Islet of Langerhans (tissue), 1 donor: ENCODE results near the gene CELF5.
"Not testable (repeated sequence)": the region's sequence is repeated elsewhere in the genome, so short reads cannot be mapped to it uniquely, and the experiment has no call there.

Source experiments
- FAIRE-seq: peaks from one replicate; lab custom pipeline; 2011; peaks lifted over from hg19 to GRCh38; lab: Jason Lieb, UNC

Gene CELF5

GRCh38 chr19:3208317-3209207 lies 15.9 kb upstream of the CELF5 start:
- no peak for FAIRE-seq

- no peak for FAIRE-seq
These were observed 14.0 kb upstream of the CELF5 start for GRCh38 chr19:3210347-3211017.

GRCh38 chr19:3211191-3211590 lies 13.3 kb upstream of the CELF5 start:
- no peak for FAIRE-seq

- no peak for FAIRE-seq
These were observed 11.3 kb upstream of the CELF5 start for GRCh38 chr19:3213159-3213558.

GRCh38 chr19:3216874-3217273 lies 7.6 kb upstream of the CELF5 start:
- FAIRE-seq: no peak

- FAIRE-seq: no peak
These were observed 3.9 kb upstream of the CELF5 start for GRCh38 chr19:3220576-3220975.

- not testable (repeated sequence) for FAIRE-seq
These were observed 2.9 kb upstream of the CELF5 start for GRCh38 chr19:3221576-3221975.

GRCh38 chr19:3222709-3223108 lies 1.8 kb upstream of the CELF5 start:
- FAIRE-seq: no peak

- FAIRE-seq: no peak
These were observed 666 bp downstream of the CELF5 start for GRCh38 chr19:3225169-3225485.

- no peak for FAIRE-seq
These were observed 1.2 kb downstream of the CELF5 start for GRCh38 chr19:3225677-3226093.

GRCh38 chr19:3227054-3227626 lies 2.7 kb downstream of the CELF5 start:
- FAIRE-seq: no peak

GRCh38 chr19:3229346-3229743 lies 4.9 kb downstream of the CELF5 start:
- no peak for FAIRE-seq

GRCh38 chr19:3229888-3230496 lies 5.5 kb downstream of the CELF5 start:
- FAIRE-seq: no peak

- no peak for FAIRE-seq
These were observed 6.8 kb downstream of the CELF5 start for GRCh38 chr19:3231288-3231687.

- no peak for FAIRE-seq
These were observed 8.7 kb downstream of the CELF5 start for GRCh38 chr19:3233116-3233515.

GRCh38 chr19:3233831-3234230 lies 9.4 kb downstream of the CELF5 start:
- no peak for FAIRE-seq

- FAIRE-seq: no peak
These were observed 10.3 kb downstream of the CELF5 start for GRCh38 chr19:3234800-3235199.

GRCh38 chr19:3235604-3236003 lies 11.1 kb downstream of the CELF5 start:
- not testable (repeated sequence) for FAIRE-seq

- no peak for FAIRE-seq
These were observed 11.8 kb downstream of the CELF5 start for GRCh38 chr19:3236272-3236671.

- FAIRE-seq: no peak
These were observed 13.7 kb downstream of the CELF5 start for GRCh38 chr19:3238066-3238561.

- no peak for FAIRE-seq
These were observed 14.9 kb downstream of the CELF5 start for GRCh38 chr19:3239367-3239766.

- FAIRE-seq: no peak
These were observed 19.6 kb downstream of the CELF5 start for GRCh38 chr19:3243819-3244700.
